Common myeloid progenitor, CD34-positive (primary cell): Measurements from ENCODE around the gene PDCD5.

Experiments
- CTCF ChIA-PET: fragments of 350-600 bp; sonication (Branson Sonifier 250); formaldehyde crosslinking; loops from one replicate; lab custom pipeline; 2021; ENCODE audit warnings: antibody characterized with exemption; lab: Charles Lee
- POLR2A ChIA-PET: fragments of 350-600 bp; sonication (Branson Sonifier 250); formaldehyde crosslinking; loops from one replicate; lab custom pipeline; 2021; ENCODE audit warnings: antibody characterized with exemption; lab: Charles Lee
- DNase-seq, 3 donors: peaks; one replicate each; pipeline versions ENCODE4 v3.0.0 to v3.0.0-alpha.2; 2013
- H3K27ac ChIP-seq, 2 experiments: 1 replicate in 1 of 2; 2 replicates in 1 of 2; pipeline ENCODE4 v1.7.0; 2013; ENCODE audit warnings: inconsistent platforms in 2 of 2, low read length in 2 of 2, mild to moderate bottlenecking in 2 of 2, low read depth in 1 of 2, moderate library complexity in 1 of 2; ENCODE audit not compliant: severe bottlenecking in 2 of 2, insufficient read depth in 1 of 2, poor library complexity in 1 of 2
- H3K27me3 ChIP-seq, 5 experiments: replicated peaks in 2 of 5; 1 replicate in 3 of 5; 2 replicates in 2 of 5; pipeline versions ENCODE4 v1.6.1 to v1.7.0; 2013; ENCODE audit warnings: low read length in 4 of 5, mild to moderate bottlenecking in 2 of 5, moderate library complexity in 2 of 5, inconsistent platforms in 1 of 5; ENCODE audit not compliant: insufficient read depth in 5 of 5, control insufficient read depth in 4 of 5
- H3K36me3 ChIP-seq, 4 experiments: 1 replicate in 2 of 4; 2 replicates in 2 of 4; pipeline versions ENCODE4 v1.6.1 to v1.7.0; 2013; ENCODE audit warnings: low read length in 3 of 4, control low read depth in 1 of 4, mild to moderate bottlenecking in 1 of 4; ENCODE audit not compliant: control insufficient read depth in 4 of 4, insufficient read depth in 4 of 4
- H3K4me1 ChIP-seq, 4 experiments: 1 replicate in 3 of 4; 2 replicates in 1 of 4; pipeline versions ENCODE4 v1.6.1 to v1.7.1; 2013; ENCODE audit warnings: low read length in 3 of 4, mild to moderate bottlenecking in 3 of 4, control low read depth in 1 of 4, inconsistent platforms in 1 of 4, moderate library complexity in 1 of 4; ENCODE audit not compliant: control insufficient read depth in 4 of 4, insufficient read depth in 4 of 4; ENCODE audit errors: control extremely low read depth in 1 of 4
- H3K4me3 ChIP-seq, 7 experiments: 1 replicate in 4 of 7; 2 replicates in 3 of 7; pipeline versions ENCODE4 v1.5.1 to v1.7.0; 2013; ENCODE audit warnings: mild to moderate bottlenecking in 7 of 7, low read length in 6 of 7, moderate library complexity in 6 of 7, inconsistent platforms in 2 of 7, low read depth in 2 of 7, control low read depth in 1 of 7; ENCODE audit not compliant: insufficient read depth in 4 of 7, control insufficient read depth in 1 of 7; ENCODE audit errors: extremely low read depth in 1 of 7
- H3K9me3 ChIP-seq, 5 experiments: 1 replicate in 4 of 5; 2 replicates in 1 of 5; pipeline versions ENCODE4 v1.6.1 to v1.7.1; 2013; ENCODE audit warnings: low read length in 4 of 5, mild to moderate bottlenecking in 2 of 5, inconsistent platforms in 1 of 5, low read depth in 1 of 5, moderate library complexity in 1 of 5; ENCODE audit not compliant: control insufficient read depth in 4 of 5, insufficient read depth in 2 of 5; ENCODE audit errors: control extremely low read depth in 1 of 5
- WGBS: methylation state at CpG from one replicate; pipeline ENCODE4 v1.1.5; 2013; ENCODE audit not compliant: insufficient coverage; 5-methylcytosine and 5-hydroxymethylcytosine counted together

PDCD5 gene

DNA sequence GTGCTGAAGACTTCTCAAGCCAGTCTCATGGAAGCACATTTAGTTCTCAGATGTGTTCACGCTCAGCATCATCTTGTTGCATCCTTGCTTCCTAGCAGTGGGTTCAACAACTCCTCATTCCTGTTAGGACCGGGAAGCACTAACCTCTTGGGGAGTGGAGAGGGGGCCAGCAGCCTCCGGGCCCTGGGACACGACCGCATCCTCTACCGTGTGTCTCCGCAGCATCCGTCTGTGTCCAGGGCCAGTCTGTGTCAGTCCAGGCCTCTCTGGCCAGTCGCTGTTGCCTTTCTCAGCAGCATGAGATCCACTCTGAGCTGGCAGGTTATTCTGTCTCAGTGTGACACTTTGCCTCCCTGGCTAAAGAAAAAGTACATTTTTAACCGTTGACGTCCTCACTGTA lies 17.0 kb downstream of the PDCD5 start:
- ChIA-PET CTCF (interaction anchor here (1.0 to 1.2 kb wide), 5 partner anchors 12 to 95 kb away, joined by 3 read pairs; no protein-coding TSS in a partner anchor), POLR2A (no interaction called here)
- no peak overlapping the region for H3K27ac ChIP-seq
- WGBS = 96% methylated on average over 11 of the region's 11 CpGs
- no peak overlapping the region for H3K4me3 ChIP-seq
- H3K9me3 ChIP-seq = peaks cover 0 to 2% (median 0%) of the 10 kb centered on the region in 5 experiments
- H3K27me3 ChIP-seq = no peaks in the 10 kb centered on the region
- no peak for DNase-seq
- peaks cover 27 to 75% (median 56%) of the 10 kb centered on the region in 4 experiments for H3K36me3 ChIP-seq
- H3K4me1 ChIP-seq = no peaks in the 10 kb centered on the region

DNA sequence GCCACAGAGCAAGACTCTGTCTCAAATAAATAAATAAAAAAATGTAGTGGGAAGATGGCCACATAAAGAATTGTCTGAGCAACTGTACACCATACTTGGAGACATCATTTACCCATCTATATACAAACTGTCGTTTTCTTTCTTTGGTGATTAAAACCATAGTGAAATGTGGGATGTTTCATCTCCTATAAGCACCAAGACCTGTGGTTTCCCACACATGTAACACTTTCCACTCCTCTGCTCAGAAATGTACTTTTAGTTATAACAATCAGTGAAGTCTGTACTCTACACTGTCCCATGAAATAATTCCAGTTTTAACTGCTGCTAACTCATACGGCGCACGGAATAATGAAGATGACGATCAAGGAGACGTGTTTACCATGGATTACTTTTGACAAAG lies 18.3 kb downstream of the PDCD5 start:
- Histone ChIP-seq H3K27ac (no peak overlapping the region), H3K27me3 (no peaks in the 10 kb centered on the region), H3K4me3 (no peak overlapping the region), H3K9me3 (no peaks in the 10 kb centered on the region), H3K4me1 (no peaks in the 10 kb centered on the region), H3K36me3 (peaks cover 33 to 79% (median 58%) of the 10 kb centered on the region in 4 experiments)
- CTCF ChIA-PET = interaction anchor here (0.9 to 1.7 kb wide), 5 partner anchors 13 to 97 kb away, joined by 3 to 4 read pairs (median 3); no protein-coding TSS in a partner anchor
- POLR2A ChIA-PET = no interaction called here
- 98% methylated on average over 5 of the region's 6 CpGs for WGBS
- DNase-seq = no peak

DNA sequence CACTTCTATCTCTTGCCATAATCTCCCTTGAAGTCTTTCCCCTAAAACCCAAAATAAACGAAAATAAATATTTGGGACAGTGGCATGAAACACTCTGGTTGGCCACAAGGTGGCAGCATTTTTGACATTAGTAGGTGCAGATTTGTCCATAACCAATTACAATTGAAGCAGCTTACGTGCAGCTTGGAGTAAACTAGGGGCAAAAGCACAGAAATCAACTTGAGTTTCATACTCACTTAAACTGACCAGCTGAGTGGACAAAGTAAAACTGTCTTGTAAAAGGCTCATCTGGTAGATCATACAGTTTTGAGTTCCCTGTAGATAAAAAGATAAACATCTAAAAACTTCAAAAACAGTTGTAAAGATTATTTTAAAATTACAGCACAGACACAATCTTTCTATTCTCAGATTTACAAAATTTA lies 18.8 kb downstream of the PDCD5 start:
- WGBS = 30% methylated on average over 2 of the region's 2 CpGs
- POLR2A ChIA-PET = no interaction called here
- CTCF ChIA-PET = interaction anchor here (0.7 to 1.7 kb wide), 7 partner anchors 16 to 519 kb away, joined by 3 to 4 read pairs (median 3); no protein-coding TSS in a partner anchor
- H3K4me1 ChIP-seq = no peaks in the 10 kb centered on the region
- H3K4me3 ChIP-seq = no peak overlapping the region
- no peaks in the 10 kb centered on the region for H3K9me3 ChIP-seq
- H3K36me3 ChIP-seq = peaks cover 33 to 76% (median 57%) of the 10 kb centered on the region in 4 experiments
- DNase-seq = peak; percentile 63 to 82 (median 81)
- no peaks in the 10 kb centered on the region for H3K27me3 ChIP-seq
- H3K27ac ChIP-seq = no peak overlapping the region

DNA sequence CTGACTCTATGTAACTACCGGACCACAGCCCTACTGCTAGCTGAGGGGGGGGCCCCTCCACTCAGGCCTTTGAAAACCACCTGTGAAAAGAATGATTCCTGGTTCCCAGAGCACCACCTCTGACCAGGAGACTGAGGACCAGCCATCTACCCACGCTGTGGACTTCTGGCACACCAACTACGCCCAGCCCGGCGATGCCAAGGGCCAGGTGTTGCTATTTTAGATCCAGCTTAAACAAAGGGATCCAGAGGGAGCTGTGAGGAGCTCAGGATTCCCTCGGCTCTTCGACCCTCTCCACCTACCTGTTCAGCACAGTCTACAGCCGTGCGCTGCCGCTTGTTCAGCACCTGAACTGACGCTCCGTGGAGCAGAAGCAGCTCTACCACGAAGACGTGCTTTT lies 23.0 kb downstream of the PDCD5 start:
- WGBS = over 99% methylated on average over 14 of the region's 14 CpGs
- DNase-seq = no peak
- ChIA-PET CTCF (interaction anchor here (1.2 kb wide), 1 partner anchor 8 kb away, joined by 4 read pairs; no protein-coding TSS in a partner anchor), POLR2A (no interaction called here)
- no peak overlapping the region for H3K27ac ChIP-seq
- H3K36me3 ChIP-seq = peaks cover 23 to 71% (median 52%) of the 10 kb centered on the region in 4 experiments
- no peak overlapping the region for H3K4me3 ChIP-seq
- H3K27me3 ChIP-seq = no peaks in the 10 kb centered on the region
- H3K4me1 ChIP-seq = no peaks in the 10 kb centered on the region
- no peaks in the 10 kb centered on the region for H3K9me3 ChIP-seq

DNA sequence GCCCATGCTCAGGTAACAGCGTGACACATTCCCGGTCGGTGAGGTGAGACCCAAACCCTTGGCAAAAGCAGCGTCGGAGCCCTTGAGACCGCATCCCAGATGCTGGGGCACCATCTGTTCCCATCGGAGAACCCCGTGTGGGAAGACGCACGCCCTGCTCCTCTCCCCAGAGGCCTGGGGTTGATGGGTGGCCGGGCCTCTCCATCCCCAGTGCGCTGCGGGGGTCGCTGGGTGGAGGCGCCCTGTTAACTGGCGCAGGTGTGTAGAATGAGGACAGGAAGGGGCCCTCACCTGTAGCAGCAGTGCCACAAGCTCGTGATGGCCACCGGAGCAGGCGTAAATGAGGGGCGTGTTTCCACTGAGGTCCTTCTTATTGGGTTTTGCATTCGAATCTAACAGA lies 24.6 kb downstream of the PDCD5 start:
- H3K9me3 ChIP-seq = no peaks in the 10 kb centered on the region
- DNase-seq = no peak
- 92% methylated on average over 15 of the region's 21 CpGs for WGBS

DNA sequence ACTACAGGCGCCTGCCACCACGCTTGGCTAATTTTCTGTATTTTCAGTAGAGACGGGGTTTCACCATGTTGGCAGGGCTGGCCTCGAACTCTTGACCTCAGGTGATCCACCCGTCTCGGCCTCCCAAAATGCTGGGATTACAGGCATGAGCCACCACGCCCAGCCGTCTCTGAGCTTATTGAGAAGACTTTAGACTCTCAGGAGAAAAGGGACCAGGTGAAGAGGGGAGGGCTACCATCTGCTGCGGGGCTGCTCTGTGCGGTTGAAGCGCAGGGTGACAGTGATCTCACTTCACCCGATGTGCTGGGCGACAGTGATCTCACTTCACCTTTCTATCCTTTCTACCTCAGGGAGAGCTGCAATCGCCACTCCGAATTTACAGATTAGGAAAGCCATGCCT lies 25.3 kb downstream of the PDCD5 start:
- POLR2A ChIA-PET = no interaction called here
- CTCF ChIA-PET = no interaction called here
- no peak overlapping the region for H3K4me3 ChIP-seq
- H3K36me3 ChIP-seq = peaks cover 20 to 73% (median 51%) of the 10 kb centered on the region in 4 experiments
- H3K9me3 ChIP-seq = no peaks in the 10 kb centered on the region
- H3K27ac ChIP-seq = no peak overlapping the region
- H3K27me3 ChIP-seq = no peaks in the 10 kb centered on the region
- DNase-seq = no peak
- H3K4me1 ChIP-seq = no peaks in the 10 kb centered on the region
- 87% methylated on average over 13 of the region's 15 CpGs for WGBS

More for the DNA sequence above, 24.6 kb downstream of the PDCD5 start:
- ChIA-PET CTCF (no interaction called here), POLR2A (no interaction called here)
- H3K36me3 ChIP-seq = peaks cover 19 to 68% (median 50%) of the 10 kb centered on the region in 4 experiments
- no peak overlapping the region for H3K4me3 ChIP-seq
- H3K27me3 ChIP-seq = no peaks in the 10 kb centered on the region
- H3K4me1 ChIP-seq = no peaks in the 10 kb centered on the region
- no peak overlapping the region for H3K27ac ChIP-seq

DNA sequence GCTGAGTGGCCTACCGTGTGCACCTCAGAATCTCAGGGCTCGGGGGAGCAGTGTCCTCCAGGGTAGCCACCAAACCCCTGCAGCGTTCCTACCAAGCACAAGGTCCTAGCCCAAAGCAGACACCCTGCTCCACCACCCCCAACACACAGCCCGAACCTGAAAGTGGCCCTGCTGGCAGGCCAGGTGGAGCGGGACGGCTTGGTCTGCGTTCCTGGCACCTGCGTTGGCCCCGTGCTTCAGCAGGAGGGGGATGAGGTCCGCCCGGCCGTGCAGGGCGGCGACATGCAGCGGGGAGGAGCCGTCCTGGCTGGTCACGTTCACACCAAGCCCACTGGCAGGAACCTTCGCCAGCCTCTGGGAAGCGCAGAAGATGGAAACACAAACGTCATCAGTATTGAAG lies 26.5 kb downstream of the PDCD5 start:
- Histone ChIP-seq H3K4me3 (no peak overlapping the region), H3K4me1 (no peaks in the 10 kb centered on the region), H3K9me3 (peaks cover 0 to 3% (median 0%) of the 10 kb centered on the region in 5 experiments), H3K36me3 (peaks cover 25 to 71% (median 51%) of the 10 kb centered on the region in 4 experiments), H3K27ac (no peak overlapping the region), H3K27me3 (no peaks in the 10 kb centered on the region)
- POLR2A ChIA-PET = no interaction called here
- CTCF ChIA-PET = no interaction called here
- 98% methylated on average over 19 of the region's 20 CpGs for WGBS
- DNase-seq = no peak
